GM12874 (cell line): Measurements from ENCODE around the gene AADAC.

Experiments used
- TF ChIP-seq, protein P1 (sequence below): IDR thresholded peaks from 2 replicates; pipeline ENCODE4 v1.5.1; 2011; ENCODE audit warnings: low read depth, mild to moderate bottlenecking, control low read depth, low read length, moderate library complexity; ENCODE audit not compliant: insufficient read depth

Gene AADAC

DNA sequence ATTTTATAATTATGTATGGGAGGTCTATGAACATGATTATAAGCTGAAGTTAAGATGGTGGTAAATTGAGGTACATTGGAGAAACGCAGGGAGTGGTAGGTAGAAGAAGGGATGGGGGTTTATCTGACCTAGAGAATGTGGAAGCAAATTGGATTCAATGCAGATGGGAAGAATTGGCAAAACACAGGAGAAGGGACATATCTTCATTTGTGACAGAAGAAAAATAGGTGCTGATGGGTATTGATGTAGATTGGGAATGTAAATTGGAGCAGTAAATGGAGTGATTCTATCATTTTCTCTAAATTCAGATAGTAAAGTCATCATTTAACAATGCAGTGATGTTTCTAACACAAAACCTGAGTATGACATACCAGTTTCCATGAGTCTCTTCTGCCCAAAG is 39.7 kb upstream of the AADAC start:
- TF ChIP-seq, protein P1, sequence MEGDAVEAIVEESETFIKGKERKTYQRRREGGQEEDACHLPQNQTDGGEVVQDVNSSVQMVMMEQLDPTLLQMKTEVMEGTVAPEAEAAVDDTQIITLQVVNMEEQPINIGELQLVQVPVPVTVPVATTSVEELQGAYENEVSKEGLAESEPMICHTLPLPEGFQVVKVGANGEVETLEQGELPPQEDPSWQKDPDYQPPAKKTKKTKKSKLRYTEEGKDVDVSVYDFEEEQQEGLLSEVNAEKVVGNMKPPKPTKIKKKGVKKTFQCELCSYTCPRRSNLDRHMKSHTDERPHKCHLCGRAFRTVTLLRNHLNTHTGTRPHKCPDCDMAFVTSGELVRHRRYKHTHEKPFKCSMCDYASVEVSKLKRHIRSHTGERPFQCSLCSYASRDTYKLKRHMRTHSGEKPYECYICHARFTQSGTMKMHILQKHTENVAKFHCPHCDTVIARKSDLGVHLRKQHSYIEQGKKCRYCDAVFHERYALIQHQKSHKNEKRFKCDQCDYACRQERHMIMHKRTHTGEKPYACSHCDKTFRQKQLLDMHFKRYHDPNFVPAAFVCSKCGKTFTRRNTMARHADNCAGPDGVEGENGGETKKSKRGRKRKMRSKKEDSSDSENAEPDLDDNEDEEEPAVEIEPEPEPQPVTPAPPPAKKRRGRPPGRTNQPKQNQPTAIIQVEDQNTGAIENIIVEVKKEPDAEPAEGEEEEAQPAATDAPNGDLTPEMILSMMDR: no peak

DNA sequence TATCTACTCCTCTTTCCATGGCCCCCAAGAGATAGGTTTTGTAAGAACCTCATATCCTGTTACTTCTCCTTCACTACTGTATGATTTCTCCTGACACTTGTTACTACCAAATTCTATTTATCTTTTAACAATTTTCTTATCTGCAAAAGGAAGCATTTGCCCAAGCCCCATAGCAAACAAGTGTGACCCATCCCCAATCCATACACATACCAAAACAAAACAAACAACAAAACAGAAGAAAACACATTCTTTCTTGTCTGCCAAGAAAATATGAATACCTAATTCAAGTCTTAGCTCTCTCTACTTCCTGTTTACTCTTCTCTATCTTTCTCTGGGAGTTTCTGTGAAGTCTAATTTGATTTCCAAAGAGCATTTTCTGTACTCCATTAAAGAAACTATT is 39.0 kb upstream of the AADAC start:
- TF ChIP-seq, protein P1: no peak

DNA sequence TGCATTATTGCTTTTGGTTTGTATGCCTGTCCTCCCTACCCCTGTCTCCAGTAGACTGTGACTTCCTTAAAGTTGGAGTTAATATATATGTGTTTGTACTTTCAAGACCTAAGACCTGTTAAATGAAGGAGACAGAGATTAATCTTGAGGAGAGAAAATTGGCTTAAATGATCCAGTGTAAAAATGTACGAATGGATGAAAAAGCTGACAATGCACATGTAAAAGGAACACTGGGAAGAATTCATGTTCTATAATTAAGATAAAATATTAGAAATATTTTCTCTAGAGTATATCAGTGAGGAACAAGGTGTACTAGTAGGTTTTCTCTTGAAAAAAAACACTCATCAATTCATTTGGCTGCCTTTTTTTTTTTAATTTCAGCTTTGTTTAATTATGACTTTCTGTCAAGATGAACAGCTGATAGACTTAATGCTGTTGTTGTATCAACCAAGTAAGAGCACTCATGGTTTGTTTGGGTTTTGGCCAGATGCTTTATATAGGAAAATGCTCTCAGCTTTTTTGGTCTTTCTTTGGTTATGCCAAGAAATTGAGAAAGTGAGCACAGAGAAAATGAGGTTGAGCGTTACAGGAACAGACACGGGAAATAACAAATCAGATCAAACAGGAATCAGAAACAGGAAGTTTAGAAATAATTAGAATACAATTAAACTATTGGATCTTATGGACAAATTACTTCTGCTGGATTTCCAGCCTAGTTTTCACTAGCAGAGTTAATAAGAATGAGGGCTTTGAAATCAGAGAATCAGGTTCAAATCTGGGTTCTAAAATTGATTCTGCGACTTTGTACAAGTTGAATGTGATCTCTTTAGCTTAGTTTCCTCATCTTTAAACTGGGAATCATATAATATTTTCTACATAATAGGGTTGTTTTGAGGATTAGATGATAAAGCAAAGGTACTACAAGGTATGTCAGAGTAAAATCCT is 38.3 kb upstream of the AADAC start:
- TF ChIP-seq, protein P1: no peak

DNA sequence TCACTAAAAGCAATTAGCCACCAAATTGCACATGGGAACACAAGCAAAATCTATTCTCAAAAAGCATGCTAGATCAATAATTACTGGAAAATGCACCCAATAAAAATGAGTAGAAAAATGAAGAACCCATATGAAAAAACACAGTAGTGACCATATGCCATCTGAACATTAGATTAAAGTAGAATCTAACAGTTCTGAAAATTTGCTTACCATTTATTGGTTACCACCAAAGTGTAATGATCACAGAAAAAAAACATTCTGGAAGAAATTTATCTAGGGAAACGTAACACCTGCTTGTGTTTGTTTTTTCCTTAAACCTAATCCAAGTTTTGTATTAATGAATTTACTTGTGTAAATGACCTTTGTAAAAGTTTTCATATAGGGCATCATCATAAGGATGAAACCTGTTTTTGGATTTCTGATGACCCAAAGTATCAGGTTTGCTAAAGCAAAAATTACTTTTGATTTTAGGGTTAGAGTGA is 37.6 kb upstream of the AADAC start:
- TF ChIP-seq, protein P1: no peak

DNA sequence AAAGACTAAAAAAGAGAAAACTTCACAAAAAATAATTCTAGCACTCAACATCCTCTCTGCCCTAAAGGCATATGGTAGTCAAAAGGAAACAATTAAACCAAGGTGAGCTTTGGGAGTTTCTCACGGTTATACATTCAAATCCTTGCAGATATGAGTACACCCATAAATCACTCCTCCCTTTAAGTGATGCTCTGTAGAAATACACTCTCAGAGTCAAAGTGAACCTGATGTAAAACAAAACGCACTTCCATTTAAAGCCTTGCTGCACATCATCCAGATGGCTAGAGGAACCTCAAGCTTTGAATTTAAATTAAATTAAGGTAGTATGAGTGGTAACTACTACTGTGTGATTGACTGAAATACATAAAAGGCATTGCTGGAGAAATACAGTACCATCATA is 36.0 kb upstream of the AADAC start:
- TF ChIP-seq, protein P1: no peak

DNA sequence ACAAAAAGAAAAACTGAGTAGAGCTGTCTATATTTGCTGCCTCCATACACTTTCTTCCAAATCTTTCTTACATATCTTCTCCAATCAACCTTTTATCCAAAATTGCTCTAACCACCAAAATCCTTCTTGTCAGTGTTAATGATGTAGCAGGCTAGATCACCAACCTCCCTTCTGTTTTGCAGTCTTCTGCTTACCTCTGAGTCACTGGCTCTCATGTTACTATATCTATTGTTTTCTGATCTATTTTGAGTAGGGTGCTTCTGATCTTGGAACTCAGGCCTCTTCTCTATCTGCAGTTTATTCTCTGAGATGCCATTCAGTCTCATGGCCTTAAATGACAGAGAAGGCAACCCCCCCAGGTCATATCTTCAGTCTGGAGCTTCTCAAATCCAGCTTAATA is 26.3 kb upstream of the AADAC start:
- TF ChIP-seq, protein P1: no peak

DNA sequence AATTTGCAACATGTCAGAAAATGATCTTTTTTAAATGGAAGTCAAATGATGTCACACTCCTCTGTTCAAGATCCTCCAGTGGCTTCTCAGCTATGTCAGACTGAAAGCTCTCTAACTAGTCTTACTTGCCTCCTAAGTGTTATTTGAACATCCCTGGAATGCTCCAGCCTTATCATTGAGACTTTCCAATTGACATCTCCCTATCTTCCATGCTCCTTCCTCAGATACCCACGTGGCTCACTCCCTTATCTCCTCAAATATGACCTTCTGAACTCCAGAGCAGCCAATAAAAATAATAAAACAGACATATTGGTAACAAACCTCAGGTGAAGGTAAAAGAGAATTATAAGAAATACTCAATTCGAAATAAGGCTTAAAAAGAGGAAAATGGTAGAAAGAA is 25.5 kb upstream of the AADAC start:
- TF ChIP-seq, protein P1: no peak
